ENCODE results near the gene TNXB. TPM values are rescaled to one million over a fixed set of nuclear protein-coding genes. Genes with fewer than 3 reads are reported as not detected.

Gene TNXB
- total RNA-seq, 1 donor from 2014 or later = 13.7 TPM

DNA sequence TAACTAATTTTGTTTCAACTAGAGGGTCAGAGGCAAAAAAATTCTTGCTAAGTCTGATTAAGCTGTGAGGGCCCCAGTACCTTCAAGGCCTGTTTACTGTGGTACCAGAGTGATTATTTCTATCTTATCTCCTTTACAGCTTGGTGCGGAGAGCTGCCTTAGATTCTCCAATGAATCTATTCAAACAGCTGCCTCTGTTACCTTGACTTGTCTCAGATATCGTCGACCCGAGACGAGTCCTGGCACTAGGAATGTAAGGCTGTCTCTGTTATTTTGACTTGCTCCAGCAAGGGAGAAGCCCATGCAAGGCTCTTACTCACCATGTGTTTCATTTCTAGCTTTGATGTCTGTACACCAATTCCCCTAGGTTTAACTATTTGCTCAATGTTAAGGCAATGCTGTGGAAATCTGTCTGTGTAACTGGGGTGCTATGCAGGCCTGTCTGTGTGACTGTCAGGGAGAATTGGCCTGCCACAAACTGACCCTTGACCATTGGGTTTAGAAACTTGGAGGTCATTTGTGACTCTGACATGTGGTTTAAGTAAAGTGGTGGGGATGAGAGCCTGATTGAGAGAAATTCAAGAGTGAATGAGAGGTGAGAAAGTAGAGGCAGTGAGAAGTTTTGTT, 31.4 kb upstream of the TNXB start:
- no peak for DNase-seq (ENCODE audit: low spot score)
- peak; percentile 70 for ATAC-seq

DNA sequence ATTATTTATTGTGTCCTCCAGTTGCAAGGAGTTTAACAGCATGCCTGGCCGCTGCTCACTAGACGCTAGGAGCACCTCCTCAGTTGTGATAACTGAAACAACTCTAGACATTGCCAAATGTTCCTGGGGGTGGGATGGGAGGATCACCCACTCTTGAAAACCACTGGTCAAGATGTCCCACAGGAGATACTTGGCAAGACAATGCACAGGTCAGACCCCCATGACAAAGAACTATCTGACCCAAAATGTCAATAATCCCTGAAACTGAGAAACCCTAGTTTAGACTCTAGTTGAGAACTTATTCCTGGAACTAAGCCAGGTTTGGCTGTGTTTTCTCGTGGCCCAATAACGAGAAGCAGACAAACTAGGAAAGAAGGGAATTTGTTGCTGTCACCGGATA, 30.5 kb upstream of the TNXB start:
- DNase-seq (ENCODE audit: low spot score) (no peak), ATAC-seq (no peak)

DNA sequence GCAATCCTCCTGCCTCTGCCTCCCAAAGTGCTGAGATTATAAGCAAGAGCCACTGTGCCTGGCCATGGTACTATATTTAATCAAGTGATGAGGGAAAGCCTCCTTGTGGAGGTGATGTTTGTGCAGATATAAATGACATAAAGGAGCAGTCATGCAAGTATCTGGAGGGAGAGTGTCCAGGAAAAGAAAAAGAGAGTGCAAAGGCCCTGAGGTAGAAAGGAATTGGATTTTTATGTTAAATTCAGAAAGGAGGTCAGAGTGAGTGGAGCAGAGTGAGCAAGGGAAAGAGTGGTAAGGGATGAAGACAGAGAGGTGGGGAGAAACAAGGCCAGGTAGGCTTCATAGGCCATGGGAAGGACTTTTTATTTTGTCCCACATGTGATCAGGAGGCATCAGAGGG, 28.3 kb upstream of the TNXB start:
- no peak for DNase-seq (ENCODE audit: low spot score)
- ATAC-seq = no peak

DNA sequence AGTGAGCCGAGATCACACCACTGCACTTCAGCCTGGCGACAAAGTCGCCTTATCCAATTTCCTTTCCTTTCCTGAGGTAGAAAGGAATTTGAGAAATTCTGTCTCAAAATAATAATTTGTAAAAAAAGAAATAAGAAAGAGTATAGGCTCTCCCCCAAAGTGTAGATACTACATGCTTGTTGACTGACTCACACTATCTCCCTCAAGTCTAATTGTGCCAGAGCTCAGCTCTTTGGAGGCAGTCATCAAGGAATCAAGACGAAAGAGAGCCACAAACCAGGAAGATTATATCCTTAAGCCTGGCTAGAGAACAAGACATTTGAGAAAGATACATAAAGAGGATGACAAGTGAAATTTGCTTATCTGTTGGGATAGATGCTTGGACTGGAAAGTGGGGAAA, 24.6 kb upstream of the TNXB start:
- no peak for ATAC-seq
- DNase-seq (ENCODE audit: low spot score) = no peak

DNA sequence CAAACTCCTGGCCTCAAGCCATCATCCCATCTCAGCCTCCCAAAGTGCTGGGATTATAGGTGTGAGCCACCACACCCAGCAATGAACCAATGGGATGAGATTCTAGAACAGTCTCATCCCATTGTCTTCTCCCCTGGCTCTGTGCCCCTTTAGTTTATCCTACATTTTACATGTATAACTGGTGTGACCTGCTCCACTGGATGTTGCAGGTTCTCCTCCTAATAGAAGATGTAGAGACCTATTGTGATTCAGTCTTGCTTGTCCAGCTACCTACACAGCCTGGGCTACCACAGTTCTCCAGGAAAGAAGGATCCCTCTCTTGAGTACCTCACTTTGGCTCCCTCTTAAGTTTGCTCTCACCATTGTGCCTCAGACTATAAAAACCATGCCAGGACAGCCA, 23.0 kb upstream of the TNXB start:
- no peak for DNase-seq (ENCODE audit: low spot score)
- no peak for ATAC-seq

DNA sequence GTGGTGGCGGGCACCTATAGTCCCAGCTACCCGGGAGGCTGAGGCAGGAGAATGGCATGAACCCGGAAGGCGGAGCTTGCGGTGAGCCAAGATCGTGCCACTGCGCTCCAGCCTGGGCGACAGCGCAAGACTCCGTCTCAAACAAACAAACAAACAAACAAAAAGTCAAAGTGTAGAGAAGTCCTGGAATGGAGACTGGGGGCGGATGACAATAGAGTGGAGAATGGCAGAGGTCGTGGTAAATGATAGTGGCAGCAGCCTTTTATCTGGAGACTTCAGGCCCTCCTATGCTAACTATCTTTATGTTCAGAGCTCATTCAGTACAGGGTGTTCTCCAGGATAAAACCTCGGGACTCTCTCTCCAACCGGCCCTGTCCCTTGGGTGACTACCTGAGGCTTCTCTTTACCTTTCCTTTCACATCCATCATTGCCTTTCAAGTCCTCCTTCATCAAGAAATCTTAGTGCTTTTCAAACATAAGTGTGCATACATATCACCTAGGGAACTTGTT, 22.4 kb upstream of the TNXB start:
- DNase-seq (ENCODE audit: low spot score) (no peak), ATAC-seq (no peak)

DNA sequence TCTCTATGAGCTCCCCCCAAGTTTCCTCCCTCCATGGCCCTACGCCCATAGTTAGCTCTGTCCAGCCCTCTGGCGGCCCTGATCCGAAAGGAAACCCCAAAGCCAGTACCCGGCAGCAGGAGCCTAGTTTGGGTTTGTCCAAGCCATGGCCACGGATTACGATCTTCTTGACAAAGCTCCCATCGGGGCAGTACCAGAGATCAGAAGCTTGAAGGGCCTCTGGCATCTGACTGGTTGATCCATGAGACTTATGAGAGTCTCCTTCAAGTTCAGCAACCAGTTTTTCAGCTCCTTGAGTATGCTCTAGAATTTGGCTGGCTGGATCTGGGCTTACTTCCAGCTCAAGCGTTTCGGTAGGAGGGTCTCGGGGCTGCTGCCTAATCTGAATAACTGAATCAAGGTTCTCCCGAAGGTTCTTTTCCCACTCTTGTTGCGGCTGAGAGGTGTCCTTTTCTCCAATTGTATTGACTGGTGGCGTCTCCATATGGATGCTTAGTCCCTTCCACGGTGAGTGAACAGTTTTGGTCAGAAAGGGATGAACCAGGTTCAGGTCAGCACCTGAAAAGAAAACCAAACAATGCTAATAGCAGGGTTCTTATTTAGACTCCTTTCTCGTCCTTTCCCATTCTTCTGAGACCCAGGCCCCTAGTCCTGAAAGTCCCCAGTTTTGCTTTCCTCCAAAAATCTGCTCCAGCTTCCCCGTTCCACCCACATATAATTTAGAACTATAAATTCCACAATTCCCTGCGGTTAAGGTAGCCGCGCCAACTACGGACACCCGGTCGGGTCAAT, 20.4 kb upstream of the TNXB start:
- DNase-seq (ENCODE audit: low spot score) (no peak), ATAC-seq (peak; percentile 65)

DNA sequence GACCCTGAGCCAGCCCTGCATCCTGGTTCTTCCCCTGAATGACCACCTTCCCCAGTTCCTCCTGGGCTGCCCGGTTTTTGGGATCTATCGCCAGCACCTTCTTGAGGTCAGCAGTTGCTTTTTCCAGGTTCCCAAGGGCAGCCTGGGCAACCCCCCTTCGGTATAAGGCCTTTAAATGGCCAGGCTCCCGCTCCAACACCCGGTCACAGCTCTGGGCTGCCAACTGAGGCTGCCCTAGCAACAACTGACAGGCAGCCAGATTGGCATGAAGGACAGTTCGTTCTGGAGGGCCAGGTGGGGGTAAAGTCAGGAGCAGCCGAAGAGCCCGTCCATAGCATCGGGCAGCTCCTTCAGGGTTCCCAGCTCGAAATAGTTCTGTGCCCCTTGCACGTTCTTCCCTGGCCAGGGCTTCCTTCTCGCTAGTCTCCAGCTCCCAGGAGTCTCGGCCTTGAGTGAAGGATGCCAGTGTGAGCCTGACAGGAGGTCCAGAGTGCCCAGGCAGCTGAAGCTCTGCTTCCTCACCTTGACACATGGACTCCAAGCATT, 19.7 kb upstream of the TNXB start:
- no peak for ATAC-seq
- DNase-seq (ENCODE audit: low spot score) = no peak

DNA sequence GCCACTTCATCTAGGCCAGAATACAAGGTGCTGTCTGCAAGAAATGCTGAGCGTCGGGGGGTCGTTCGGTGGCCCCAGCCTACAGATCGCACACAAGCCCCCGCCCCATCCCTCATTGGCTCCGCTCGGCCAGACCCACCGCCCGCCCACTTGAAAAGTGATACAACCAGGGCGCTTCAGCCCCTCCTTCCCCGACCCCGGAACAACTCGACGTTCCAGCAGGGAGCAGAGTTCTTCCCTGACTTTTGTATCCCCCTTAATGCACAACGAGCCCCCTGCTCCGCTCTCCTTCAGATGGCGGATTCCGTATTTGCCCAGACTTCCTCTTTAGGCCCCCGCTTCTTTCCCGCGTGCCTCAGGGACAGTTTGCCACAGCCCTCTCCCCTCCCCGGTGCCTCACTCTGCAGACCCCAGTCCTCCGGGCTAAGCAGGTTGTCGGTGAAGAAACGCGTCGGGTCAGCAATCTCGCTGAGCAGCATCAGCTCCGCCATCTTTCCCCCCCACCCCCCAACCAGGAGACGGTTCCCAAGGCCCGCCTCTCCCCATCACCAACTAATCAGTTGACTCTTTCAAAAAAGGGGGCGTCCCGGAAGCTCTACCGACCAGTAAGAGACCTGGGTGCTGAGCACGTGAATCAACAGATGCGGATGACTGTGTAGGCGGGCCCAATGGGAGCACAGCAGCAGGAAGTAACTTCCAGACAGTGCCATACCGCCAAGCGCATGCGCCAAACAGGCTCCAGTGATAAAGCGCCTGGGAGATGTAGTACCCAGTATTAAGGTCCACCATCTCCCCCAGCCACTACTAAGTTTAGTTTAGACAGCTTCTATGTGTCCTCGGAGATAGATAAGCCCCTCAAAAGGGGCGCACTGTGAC, 18.8 kb upstream of the TNXB start, which contains the start of gene ATF6B:
ATF6B (minus strand) TSS at position 530 of the 876 bp plus-strand sequence; CDS start at position 491, 39 bp downstream.
- DNase-seq (ENCODE audit: low spot score) = peak; percentile 99
- peak; percentile 87 for ATAC-seq

DNA sequence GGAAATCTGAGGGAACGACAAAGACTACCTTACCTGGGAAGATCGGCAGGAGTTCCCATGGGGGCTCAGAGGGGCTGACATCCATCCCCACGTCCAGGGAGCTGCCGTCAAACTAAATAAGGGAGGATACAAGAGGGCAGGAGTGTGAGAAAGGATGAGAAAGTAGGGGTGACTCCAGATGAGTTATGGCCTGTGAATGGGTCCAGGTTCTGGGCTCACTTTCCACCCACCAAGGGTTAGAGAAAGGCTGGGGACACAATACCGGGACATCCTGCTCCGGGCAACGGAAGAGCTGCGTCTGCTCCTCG, 18.2 kb upstream of the TNXB start:
- ATAC-seq = no peak
- no peak for DNase-seq (ENCODE audit: low spot score)

DNA sequence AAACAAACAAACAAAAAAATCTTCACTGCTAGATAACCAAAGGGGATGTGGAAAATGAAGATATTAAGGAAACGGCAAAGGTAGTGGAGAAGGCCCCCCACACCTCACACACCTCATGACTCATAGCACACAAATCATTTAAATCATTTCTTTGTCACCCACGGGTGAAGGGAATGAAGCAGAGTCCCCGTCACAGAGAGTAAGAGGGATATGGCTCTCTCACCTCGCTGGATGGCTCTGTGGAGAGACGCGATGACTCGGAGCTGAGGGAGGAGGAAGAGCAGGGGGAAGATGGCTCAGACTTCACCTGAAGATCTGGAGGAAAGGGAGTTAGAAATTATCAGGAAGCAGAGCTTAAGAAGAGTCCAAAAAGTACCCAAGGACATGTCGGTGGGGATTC, 17.7 kb upstream of the TNXB start:
- DNase-seq (ENCODE audit: low spot score) (no peak), ATAC-seq (no peak)

DNA sequence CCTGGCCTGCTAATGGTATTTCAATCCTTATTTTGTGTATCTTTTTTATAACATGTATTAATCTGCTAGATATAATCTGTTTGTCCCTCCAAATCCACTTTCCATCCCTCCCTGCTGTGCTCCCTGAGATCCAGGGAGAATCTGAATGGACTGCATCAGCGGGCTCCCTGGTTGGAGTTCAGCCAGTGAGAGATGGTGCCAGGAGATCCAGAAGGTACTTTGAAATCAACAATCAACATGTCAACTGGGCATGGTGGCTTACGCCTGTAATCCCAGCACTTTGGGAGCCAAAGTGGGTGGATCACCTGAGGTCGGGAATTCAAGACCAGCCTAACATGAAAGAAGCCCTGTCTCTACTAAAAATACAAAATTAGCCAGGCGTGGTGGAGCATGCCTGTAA, 14.5 kb upstream of the TNXB start:
- DNase-seq (ENCODE audit: low spot score) (no peak), ATAC-seq (no peak)

DNA sequence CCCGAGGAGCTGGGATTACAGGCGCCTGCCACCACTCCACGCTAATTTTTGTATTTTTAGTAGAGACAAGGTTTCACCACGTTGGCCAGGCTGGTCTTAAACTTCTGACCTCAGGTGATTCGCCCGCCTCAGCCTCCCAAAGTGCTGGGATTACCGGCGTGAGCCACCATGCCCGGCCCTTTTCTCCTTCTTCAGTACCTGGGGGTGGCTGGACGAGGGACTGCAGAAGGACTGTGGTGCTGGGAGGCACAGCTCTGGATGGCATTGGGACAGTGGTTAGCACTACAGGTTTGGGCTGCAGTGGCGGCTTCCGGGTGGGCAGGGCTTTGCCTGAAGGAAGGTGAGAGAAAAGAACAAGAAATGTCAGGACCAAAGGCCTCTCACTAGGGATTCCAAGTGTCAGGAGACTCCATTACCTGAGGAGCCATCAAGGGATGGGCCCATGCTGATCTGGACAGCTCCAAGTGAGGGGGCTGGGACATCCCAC, 11.5 kb upstream of the TNXB start:
- DNase-seq (ENCODE audit: low spot score) = no peak
- ATAC-seq = no peak

DNA sequence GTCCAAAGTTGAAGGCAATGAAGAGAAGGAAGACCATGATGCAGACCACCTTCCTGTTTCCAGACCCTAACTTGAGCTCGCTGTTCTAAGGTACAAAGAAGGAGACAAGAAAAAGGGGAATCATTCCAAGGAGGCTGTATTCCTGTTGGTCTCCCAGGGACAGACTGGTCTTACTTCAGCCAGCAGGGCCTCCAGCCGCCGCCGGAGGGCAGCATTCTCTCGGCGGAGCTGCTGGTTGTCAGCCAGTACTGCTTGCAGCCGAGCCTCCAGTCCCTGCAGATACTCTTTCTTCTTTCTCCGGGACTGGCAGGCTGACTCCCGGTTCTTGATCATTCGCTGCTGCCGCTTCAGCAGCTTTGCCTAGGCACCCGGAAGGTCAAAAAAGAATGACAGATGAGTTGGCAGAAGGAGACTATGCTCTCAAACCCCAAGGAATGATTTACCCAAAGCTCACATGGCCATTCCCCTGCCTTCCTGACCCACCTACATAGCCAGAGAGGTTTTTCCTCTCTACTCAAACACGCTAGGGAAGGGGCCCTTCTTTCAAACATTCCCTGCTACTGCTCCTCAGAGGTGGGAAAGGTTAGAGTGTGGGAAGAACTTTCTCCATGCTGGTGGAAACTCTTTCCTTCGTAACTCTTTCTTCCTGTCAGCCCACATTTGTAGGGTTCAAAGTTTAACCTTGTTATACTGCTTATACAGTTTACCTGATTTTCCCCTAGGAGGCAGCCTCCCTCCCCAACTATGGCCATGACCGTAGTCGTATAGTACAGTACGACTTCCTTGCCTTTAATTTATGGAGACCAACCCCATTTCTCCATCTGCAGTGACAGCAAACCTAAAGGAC, 9.9 kb upstream of the TNXB start:
- peak; percentile 95 for ATAC-seq
- DNase-seq (ENCODE audit: low spot score) = peak; percentile 88

DNA sequence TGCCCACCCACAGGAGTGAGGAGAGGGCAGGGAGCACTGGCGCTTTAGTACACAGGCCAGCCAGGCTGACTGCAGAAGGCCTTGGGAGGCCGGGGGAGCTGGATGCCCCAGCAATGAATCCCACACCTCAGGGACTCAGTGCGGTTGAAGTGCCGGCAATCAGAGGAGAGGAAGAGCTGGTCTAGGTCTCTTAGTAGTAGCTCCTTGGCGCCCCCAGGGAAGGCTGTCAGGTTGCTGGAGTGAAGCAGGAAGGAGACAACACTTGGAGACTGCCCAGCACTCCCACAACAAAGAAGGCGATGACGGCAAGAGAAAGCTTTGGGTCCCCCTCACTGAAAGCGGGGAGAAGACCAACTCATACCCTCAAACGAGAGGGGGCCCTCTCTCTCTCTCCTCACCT, 8.3 kb upstream of the TNXB start:
- DNase-seq (ENCODE audit: low spot score) = no peak
- ATAC-seq = no peak

DNA sequence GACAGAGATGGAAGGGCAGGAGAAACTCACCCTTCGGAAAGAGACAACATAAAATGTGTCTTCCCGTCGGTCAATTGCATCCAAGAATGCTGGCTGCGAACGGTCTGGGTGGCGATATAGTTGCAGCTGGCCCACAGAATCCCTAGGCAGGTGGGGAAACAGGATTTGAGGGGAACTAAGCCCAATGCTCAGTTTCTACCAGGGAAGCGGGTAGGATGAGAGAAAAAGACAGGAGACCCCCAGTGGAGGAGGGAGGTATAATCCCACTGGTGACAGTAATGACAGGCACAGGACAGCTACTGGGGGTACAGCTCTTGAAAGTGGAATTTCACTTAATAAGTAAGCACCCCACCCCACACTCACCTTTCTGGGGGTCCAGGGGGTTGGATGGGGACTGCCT, 7.5 kb upstream of the TNXB start:
- DNase-seq (ENCODE audit: low spot score) (no peak), ATAC-seq (no peak)

DNA sequence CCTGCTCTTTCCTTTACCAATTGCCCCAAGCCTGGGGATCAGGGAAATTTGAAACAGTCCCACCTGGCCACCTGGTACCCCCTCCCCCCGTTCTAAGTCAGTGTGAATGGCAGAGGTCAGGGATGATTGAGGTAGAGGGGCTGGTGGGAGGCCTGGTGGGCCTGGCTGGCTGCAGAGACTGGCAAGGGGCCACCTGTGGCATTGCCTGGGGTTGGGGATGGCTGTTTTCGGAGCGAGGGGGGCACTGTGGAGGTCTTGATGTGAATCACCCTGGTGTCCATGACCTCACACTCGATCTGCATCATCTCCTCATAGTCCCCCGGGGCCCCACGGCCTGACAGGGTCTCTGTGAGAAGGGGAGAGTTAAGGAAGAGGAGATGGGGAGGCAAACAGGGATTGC, 6.5 kb upstream of the TNXB start:
- DNase-seq (ENCODE audit: low spot score) (no peak), ATAC-seq (no peak)

DNA sequence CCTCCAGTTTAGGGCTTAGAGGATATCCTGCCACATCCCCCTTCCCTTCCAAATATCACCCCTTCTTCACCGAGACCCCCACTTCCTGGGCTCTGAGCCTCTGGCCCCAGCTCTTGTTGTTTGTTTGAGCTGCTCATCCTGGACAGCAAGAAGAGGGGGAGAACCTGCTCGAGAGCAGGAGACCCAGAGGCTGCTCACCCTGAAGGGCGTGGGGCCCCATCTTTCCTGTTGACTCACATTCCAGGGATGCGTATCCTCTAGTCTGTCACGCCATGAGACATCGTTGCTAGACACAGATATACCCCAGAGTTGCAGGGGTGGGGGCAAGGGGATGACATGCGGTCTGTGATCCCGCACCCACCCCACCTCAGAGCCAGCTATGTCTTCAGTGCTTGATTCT, 5.7 kb upstream of the TNXB start:
- no peak for DNase-seq (ENCODE audit: low spot score)
- no peak for ATAC-seq

DNA sequence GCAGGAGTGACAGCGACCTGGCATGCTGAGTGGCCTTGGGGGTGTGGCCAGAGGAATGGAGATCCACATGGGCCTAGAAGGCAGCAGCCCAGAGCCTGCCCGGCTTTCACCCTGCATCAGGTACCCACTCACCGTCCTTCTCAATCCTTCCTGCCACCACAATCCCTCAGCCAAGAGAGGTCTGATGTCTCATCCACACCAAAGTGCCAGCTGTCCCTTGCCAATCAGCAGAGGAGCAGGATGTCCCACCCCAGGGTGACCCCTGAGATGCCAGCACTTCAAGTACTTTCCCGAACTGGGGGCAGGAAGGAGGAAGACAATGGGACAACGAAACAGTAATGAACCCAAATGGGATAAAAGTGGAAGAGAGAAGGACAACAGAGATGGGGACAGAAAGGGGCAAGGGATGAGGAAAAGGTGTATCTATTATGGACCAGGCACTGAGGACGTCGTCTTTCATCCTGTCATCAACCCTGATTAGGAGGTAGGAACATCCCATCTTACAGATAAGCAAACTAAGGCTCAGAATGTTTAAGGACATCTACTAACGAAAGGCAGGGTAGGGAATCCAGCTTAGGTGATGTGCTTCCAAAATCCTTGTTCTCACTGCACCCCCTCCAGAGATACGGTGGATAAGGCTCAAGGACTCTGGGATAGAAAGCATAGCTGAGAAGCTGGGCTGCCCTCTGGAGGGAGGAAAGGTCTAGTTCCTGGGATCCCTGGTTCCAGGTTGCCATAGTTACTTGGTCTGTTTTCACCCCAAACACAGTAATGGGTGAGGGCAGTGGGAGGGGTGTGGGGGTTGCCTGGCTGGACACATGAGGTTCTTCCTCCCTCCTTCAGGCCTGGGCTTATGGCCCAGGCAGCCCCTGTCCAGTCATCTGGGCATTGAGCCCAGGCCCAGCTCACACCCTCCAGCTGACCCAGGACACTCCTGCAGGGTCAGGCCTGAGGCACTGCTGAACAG, 4.5 kb upstream of the TNXB start:
- ATAC-seq = peak; percentile 31

More for the DNA sequence above, 4.5 kb upstream of the TNXB start:
- DNase-seq (ENCODE audit: low spot score) = peak; percentile 54
